Dermis blood vessel endothelial cell (primary cell): ENCODE results near the gene ZNF407. TPM values are rescaled to one million over a fixed set of nuclear protein-coding genes. Genes with fewer than 3 reads are reported as not detected.

Source experiments
- DNase-seq: peaks from one replicate; pipeline ENCODE4 v3.0.0; 2010
- total RNA-seq: library from RNA; depleted of rRNA; stranded (reverse); fragments of >200 nt; gene quantifications from 2 replicates; pipeline ENCODE4 v1.2.3, GENCODE V29; 2014

Gene ZNF407
- total RNA-seq, 1 donor from 2014 or later, result 22.8 TPM

DNA sequence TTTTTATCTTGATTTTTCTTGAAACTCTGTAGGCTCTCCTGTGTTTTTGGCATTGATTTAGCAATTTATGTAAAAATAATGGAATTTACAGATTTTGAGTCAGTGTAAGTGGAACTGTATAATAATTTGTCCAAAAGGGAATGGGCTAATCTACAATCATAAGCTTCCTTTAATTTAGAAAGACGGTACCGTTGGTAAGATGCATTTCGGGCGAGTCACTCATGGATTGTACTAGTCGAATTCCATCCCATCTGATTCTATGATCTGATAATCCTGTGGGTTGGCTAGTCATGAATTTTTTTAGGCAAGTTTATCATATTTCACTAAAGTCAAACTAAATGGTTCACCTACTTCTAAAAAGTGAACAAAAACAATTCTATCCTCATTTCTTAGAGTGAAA, 133.4 kb downstream of the ZNF407 start:
- DNase-seq, result peak; percentile 7

DNA sequence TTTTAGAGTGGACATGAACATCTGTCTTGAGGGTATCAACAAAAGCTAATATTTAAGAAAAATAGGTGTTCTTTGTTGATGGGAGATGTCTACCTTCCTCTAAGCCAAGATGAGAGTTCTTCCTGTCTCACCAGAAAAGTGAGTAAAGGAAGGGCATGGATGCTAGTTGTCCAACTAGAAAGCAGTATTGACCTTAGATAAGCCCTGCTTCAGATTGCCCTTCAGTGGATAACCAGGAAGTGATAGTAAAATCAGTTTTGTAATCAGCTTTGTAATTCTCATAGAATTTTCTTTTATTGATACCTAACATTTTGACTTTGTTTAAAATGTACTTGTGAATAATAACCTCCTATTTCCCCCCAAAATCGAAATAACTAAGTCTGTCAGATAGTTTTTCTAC, 134.7 kb downstream of the ZNF407 start:
- no peak for DNase-seq

DNA sequence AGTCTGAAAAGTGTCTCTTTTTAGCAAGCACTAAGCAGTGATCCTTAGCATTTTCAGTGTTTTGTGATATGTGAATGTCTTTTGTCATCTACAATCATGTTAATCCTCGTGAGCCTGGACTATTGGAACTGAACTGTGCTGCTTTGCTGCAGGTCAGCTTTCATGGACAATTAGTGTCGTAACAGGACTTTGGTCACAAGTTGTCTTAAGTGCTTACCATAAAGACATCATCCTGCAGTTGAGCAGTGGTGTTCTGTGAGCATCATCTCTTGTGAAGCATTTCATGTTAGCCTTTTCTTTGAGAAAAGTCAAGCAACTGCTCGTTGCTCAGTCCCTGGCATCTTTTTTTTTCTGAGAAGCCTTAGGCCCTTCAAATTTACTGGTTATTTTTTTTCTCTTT, 135.9 kb downstream of the ZNF407 start:
- DNase-seq, result no peak

DNA sequence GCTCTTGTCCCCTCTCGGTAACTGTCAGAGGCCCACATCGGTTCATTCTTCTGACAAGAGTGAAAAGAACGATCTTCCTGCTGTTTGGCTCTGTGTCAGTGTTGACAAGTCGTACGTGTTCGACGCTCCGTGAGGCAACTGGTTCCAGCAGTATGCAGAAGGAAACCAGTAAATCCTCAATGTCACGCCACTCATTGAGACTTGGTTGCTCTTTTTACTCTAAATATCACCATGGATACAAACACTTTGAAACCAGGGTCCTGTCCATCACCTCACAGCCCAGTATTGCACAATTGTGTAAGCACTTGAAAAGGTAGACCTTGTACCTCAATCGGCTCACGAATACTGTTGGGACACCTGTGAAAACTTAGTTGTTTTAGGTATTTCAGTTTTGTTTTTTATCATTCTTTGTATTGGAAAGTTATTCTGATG, 136.4 kb downstream of the ZNF407 start:
- no peak for DNase-seq

DNA sequence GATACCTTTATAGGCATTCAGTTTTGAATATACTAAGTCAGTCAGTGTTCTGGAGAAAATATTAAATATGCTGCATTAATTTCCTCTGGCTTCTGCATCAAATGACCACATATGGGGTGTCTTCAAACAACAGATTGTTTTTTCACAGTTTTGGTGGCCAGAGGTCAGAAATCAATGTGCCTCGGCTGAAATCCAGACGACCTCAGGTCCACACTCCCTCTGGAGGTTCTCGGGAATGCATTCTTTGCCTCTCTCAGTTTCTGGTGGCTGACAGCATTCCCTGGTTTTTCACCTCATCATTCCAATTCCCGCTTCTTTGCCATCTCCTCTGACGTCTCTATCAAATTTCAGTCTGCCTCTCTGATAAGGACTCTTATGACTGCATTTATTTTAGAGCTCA, 142.3 kb downstream of the ZNF407 start:
- DNase-seq, result no peak

DNA sequence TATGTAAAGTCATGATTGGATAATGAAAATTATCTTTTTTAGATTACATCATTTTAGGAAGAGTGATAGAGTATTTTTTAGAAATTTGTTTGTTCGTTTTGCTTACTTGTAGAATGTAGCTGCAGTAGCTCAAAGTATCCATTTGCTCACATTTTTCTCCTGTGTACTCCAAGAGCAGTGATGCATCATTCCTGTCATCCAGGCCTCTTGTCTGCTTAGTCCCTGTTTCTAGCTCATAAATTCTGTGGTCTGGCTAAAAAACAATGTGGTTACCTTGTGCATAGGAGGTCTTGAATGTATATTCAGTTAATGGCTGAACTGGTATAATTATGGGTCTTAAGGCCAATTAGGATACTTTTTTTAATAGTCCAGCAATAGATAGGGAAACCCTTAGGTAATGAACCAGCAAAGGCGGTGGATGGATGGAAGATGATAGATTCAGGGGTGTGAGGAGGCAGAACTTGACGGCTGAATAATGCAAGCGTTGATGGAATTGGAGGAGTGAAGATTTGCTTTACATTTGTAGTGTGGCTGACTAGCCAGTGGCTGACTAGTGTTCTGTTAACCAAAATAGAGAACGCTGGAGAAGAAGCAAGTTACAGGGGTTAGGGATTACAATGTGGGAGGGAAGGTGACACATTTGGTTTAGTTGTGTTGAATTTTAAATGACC, 145.0 kb downstream of the ZNF407 start:
- no peak for DNase-seq

DNA sequence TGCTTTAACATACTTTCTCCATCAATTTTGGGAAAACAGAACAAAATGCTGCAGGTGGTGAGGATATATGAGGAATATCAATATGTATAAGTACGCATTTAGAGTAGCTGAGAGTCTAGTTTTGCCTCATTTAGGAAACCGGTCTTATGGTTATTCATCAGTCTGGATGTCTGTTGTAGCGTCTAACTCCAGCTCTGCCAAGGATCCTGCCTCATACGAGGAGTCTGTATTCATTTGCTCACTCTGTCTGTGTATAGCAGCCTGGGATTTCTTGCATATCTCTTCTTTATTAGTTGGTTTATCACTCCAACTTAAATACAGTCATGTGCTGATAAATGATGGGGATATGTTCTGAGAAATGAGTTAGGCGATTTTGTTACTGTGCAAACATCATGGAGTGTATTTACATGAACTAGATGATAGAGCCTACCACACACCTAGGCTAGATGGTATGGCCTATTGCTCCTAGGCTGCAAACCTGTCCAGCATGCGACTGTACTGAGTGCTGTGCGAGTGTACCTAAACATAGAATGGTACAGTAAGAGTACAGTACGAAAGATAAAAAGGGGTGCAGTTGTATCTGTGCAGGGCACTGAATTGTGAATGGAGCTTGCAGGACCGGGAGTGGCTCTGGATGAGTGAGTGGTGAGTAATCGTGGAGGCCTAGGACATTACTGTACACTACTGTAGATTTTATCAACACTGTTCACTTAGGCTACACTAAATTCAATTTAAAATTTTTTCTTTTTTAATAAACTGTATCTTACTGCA, 148.1 kb downstream of the ZNF407 start:
- DNase-seq, result peak; percentile 52

DNA sequence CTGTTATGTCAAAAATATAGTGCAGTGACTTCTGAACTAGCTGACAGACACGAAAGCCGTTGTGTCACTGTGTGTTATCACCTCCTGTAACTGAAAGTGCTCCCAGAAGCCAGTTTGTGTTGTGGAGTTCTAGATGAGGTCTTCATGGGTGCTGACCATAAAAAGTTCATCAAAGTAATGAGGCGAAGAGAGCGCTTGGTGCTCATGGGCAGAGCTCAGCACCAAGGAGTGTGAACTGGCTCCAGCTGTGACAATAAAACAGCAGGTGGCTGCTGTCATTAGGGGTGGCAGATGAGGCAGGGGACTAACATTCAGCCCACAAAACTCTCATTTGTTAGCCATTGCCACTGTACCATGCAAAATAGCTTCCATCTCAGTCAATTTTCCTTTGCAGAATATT, 151.1 kb downstream of the ZNF407 start:
- DNase-seq, result no peak

DNA sequence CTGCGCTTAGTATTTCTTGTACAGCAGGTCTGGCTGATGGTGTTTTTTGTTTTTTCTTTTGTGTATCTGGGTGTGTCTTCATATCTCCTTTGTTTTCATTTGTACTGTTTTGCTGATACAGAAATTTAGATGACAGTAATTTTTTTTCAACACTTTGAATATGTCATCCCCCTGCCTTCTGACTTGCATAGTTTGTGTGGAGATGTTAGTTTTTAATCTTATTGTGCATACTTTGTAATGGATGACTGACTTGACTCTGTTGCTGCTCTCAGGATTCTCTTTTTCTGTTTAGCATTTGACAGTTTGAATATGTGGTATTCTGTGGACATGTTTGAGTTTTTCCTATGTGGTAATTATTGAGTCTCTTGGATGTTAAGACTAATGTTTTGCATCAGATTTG, 161.3 kb downstream of the ZNF407 start:
- DNase-seq, result no peak

DNA sequence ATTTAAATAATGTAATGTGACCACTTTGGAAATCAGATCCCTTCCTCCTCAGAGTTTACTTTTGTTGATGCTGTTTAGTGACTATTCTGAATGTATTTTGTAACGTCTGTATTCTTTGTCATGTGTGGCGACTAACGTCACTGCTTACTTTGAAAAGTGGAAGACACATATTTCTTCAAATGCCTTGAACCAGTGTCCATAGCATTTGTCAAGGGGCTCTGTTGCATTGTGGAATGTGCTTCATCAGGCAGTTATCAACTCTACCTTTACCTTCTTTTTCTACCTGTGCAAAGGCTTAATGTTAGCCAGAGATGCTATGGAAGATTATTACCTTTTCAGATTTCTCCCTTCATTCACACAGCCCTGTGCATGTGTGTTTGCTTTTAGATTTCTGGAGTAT, 162.4 kb downstream of the ZNF407 start:
- no peak for DNase-seq

DNA sequence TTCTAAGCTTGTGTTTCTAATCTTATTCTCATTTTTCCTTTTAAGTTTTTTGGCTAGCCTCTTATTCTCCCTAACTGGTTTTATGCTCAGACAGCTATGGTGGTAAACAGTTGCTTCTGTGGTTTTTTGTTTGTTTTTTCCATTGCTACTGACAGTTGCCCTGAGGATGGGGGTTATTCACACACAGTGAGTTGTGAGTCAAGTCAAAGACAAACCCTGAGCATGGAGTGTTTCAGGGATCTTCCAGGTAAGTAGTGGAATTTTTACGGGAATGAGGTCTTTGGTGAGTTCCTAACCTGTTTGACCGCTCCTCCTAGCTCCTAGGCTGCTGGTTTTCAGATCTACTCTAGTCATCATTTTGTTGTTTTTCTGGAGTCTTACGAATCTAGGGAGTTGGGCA, 162.8 kb downstream of the ZNF407 start:
- no peak for DNase-seq

DNA sequence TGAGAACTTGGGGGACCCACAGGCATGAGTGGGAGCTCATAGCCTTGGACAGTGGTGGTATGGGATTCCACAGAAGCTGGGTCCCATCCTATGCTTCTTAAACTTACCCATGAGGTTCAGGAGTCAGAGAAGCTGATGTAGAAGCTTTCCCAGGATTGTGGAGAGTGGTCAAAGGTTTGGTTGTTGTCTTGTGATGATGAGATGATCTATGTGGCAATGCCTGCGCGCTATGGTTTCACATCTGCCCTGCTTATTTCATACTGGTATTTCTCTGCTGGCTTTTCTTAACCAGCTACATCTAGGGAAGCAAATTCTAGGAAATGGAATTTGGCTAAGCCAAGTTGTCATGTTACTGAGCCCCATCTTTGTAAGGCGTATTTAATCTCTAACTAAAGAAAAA, 168.6 kb downstream of the ZNF407 start:
- DNase-seq, result no peak

DNA sequence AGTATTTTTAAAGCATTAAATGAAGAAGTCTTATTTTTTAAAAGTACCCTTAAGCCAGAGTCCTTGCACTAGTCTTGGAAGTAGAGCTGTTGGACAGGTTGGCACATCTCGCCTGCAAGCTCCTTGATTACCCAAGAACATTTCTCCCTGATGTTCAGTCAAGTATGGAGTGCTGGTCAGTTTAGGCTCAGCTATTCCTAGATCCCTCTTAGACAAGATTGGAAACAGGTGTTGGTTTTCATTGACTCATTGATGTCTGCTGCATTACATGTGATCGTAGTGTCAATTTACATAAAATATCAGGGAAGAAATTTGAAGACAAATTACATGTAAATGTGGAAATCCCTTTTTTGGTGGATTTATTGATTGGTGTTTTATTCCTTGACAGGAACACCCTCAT, 170.4 kb downstream of the ZNF407 start:
- DNase-seq, result no peak

DNA sequence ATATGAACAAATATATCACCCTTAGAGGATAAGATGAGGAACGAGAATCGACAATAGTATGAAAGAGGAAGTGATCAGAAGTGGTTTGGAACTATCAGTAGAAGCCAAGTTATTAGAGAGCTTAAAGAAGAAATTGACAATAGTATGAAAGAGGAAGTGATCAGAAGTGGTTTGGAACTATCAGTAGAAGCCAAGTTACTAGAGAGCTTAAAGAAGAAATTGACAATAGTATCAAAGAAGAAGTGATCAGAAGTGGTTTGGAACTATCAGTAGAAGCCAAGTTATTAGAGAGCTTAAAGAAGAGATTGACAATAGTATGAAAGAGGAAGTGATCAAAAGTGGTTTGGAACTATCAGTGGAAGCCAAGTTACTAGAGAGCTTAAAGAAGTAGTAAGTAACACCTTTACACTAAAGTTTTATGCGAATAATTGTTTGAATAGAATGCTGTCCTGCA, 175.5 kb downstream of the ZNF407 start:
- DNase-seq, result no peak

DNA sequence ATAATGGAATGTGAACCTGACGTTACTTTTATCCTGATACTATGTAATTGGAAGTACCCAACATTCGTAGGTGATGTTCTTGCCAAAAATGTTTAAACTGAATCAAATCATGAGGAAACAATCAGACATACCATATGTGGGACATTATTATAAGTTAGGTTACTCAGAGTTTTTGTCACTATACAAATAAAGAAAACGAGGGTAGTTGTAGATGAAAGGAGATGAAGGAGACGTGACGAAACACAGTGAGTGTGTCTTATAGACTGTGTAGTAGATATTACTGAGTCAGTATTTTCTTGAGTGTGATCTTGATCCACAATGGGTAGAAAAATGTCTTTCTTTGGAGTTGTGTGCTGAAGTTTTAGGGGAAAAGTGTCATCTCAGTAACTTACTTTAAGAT, 176.8 kb downstream of the ZNF407 start:
- no peak for DNase-seq

DNA sequence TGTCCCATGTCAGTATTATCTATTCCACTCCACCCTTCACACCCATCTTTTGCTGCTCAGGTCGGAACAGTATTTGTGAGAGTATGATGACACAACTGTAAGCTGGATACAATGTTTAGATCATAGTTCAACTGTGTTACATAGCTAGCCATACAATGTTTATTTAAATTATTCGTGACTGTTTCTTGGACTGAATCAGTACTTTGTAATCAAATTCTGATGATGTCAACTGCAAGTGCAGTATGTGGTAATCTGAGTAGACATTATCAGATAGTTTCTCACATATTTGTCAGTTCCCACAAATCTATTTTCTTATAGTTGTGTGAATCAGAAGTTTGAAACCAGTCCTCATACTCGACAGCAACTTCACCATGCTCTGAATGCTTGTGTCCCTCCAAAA, 177.6 kb downstream of the ZNF407 start:
- DNase-seq, result no peak

DNA sequence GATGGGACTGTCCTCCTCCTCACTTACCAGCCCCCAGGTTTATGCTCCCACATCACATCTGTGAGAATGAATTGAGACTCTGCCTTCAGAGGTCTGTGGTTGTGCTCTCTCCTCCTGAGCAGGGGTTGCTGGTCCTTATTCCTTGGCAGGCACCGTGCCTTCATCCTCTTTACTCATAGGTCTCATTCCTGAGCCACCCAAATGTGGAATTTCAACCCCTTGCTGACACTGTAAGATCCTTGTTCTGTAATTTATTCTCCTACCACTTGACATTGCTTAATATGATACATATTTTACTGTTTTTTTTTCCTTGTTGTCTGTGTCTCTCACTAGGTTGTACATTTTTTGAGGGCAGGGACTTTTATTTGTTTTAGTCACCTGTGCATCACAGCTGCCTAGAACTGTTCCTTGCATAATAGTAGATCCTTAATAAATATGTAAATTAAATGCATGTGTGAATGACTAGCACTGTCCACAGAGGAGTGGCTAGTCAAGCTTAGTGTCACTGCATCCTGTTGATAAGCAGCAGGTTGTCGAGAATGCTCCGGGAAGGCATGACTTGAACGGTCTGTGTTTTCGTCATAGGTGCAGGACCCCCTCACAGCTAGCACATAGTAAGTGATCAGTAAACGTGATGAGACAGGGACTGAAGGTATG, 180.6 kb downstream of the ZNF407 start:
- DNase-seq, result no peak

DNA sequence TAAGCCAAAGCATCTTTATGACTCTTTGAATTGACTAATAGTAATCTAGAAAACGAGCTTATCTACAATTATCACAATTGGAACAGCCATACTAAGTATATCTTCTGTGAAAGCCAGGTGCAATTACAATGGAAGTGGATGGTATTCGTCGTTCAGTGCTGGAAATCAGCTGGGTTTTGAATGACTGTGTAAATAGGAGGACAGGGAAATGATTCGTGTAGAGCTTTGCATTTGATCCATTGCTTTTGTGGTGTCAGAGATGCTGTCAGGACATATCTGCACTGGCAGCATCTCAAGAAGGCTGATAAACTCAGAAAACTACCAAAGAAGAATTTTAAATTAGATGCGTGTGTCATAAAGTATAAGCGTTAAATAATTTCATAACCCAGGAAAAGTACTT, 187.1 kb downstream of the ZNF407 start:
- no peak for DNase-seq

DNA sequence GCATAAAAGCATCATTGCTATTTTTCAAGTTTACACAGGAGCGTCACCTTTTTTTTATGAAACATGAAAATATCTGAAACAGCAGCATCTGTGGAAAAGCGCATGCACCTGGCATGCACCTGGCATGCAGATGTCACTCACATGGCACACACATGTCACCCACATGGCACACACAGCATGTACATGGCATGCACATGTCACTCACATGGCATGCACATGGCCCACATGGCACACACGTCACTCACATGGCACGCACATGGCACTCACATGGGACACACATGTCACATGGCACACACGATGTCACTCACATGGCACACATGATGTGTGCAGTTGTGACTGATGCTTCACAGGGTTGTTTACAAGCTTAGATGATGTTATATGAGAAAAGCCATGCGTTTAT, 188.0 kb downstream of the ZNF407 start:
- no peak for DNase-seq

DNA sequence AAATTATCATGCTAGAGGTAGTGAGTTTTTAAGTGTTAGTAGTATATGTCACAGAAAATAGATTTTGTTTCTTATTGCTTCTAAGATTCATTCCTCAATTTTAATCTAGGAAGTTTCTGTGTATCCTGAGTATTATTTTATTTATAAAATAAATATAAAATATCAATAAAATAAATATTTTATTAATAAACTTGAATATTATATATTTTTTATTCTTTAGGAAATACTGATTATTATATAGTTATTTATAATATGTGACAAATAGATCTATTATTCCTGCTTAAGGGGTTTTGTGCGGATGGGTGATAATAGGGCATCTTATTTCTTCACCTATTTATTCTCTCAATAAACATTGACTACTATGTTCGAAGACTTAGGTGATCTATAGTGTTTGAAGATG, 191.0 kb downstream of the ZNF407 start:
- no peak for DNase-seq

DNA sequence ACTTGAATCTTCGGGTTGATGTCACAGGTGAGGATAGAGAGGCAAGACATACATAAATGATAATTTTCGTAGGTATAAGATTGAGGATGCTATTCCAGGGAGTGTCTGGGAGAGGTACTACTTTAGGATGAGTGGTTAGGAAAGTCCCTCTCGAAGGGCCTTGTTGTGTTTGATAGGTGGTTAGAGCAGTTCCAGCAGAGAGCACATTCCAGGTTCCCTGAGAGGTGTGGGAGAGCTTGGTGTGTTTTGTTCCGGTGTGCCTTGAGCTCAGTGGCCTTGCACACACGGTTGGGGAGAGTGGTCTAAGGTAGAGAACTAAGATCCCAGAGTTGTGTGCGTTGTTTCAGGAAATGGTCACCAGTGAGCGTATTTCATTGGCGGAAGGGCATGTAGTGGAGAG, 191.4 kb downstream of the ZNF407 start:
- no peak for DNase-seq

DNA sequence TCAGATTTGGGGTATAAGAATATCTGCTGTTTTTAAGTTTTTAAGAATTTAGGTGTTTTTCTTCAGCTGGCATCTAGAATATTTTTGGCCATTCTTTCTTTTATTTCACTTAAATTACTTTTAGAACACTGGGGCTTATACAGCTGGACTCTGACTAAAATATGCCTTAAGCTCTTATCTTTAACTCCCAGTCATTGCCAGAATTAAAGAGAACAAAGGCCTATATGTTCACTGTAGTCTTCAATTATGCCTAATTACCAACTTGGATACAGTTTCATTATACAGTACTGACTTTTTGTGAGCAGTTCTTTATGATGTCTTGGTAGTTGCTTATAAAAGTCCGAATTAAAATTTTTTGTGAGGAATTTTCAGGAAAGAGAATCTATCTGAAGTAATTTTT, 192.8 kb downstream of the ZNF407 start:
- no peak for DNase-seq

DNA sequence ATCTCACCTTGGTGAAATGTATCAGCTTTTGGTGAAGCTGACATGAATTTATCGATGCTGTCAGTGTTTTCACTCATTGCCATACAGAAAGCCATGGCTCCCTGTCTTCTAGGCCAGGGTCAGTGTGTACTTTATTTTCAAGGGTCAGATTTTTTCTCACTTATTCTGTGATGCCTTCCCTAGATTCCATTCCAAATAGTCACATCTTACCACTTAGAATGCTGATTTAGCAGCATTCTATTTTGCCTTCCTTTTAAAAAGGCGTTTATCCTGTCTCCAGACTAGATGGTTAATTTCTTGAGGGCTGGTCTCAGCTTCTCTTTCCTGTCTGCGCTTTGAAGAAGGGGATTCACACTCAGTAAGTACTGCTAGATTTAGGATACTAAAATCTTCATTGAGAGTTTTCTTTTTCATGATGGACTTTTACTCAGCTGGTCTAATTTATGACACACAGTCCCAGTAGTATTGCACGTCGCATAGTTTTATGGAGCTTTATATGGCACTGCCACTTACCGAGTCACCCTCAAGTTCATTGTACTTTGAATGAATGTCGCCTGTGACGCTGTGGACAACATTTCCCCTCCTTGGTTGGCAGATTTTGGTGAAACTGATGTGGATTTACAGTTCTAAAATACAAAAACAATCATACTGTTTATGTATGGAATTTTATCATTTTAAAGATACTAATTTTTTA, 194.0 kb downstream of the ZNF407 start:
- no peak for DNase-seq
